22Rv1 (cell line): Measurements from ENCODE around the gene RABGAP1.

Experiments
- H3K27ac ChIP-seq: fragments of 450-650 bp; 2 replicates; pipeline ENCODE4 v1.5.1; 2017
- ZFX ChIP-seq: fragments of 450-650 bp; IDR thresholded peaks from 2 replicates; pipeline ENCODE4 v1.6.1; 2017; ENCODE audit warnings: antibody characterized with exemption, borderline replicate concordance
- TF ChIP-seq, protein P1 (sequence below): fragments of 450-650 bp; IDR thresholded peaks from 2 replicates; pipeline ENCODE4 v1.5.1; 2017; ENCODE audit warnings: mild to moderate bottlenecking

The RABGAP1 gene

DNA sequence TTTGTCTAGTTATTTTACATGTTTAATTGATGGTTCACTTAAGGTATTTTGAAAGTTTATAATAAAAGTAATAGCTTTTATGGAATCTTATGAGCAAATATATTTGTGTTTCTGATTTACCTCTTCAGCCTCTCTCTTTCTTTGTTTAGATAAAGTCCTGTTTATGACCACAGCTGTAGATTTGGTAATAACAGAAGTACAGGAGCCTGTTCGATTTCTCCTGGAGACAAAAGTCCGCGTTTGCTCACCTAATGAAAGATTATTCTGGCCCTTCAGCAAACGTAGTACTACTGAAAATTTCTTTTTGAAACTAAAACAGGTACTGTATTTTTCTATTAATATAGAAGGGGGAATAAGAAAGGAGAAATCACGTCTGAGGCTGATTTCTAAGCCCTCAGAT lies 57.6 kb downstream of the RABGAP1 start:
- H3K27ac ChIP-seq = no peak overlapping the region

DNA sequence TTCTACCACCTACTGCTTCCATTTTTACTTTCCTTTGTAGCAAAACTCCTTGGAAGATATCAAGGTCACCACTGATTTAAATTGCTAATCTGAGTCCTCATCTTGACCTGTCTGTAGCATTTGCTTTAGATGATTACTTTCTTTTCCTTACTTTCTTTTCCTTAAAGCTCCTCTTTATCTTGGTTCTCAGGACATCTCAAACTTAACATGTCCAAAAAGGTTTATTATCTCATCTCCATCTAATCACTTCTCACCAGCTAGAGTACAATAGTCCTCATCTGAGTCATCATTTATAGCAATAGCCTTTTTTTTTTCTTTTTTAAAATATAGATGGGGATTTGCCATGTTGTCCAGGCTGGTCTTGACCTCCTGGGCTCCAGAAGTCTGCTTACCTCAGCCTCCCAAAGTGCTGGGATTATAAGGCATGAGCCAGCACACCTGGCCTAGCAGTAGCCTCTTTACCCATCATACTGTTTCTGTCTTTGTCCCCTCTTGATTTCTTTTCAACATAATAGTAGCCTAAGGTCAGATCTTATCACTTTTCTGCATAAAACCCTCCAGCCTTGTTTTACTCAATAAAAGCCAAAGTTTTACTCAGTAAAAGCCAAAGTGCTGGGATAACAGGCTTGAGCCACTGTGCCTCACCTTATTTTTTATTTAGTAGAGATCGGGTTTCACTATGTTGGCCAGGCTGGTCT lies 59.7 kb downstream of the RABGAP1 start:
- H3K27ac ChIP-seq = no peak overlapping the region
- no peak for TF ChIP-seq ZFX
- TF ChIP-seq, protein P1, sequence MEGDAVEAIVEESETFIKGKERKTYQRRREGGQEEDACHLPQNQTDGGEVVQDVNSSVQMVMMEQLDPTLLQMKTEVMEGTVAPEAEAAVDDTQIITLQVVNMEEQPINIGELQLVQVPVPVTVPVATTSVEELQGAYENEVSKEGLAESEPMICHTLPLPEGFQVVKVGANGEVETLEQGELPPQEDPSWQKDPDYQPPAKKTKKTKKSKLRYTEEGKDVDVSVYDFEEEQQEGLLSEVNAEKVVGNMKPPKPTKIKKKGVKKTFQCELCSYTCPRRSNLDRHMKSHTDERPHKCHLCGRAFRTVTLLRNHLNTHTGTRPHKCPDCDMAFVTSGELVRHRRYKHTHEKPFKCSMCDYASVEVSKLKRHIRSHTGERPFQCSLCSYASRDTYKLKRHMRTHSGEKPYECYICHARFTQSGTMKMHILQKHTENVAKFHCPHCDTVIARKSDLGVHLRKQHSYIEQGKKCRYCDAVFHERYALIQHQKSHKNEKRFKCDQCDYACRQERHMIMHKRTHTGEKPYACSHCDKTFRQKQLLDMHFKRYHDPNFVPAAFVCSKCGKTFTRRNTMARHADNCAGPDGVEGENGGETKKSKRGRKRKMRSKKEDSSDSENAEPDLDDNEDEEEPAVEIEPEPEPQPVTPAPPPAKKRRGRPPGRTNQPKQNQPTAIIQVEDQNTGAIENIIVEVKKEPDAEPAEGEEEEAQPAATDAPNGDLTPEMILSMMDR = no peak

More for the DNA sequence above, 57.6 kb downstream of the RABGAP1 start:
- TF ChIP-seq ZFX = no peak
- TF ChIP-seq, protein P1 = no peak

DNA sequence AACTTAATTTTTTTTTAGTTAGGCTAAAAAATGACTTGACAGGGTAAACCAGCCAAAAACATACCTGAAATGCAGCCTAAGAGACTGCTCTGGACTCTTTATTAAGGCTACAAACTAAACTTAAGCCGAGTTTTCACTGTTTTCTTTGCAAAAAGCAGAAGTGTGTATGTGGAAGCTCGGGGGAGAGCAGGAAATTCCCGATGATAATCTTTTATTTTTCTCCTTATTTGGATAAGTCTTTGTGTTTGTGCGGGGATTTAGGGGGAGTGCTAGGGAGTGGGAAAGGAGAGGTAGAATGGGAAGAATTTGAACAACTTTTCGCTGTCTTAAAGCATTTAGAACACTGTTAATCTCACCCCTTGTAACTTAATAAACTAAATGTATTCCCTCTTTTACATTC lies 61.9 kb downstream of the RABGAP1 start:
- no peak overlapping the region for H3K27ac ChIP-seq
- TF ChIP-seq, protein P1 = no peak
- no peak for TF ChIP-seq ZFX

DNA sequence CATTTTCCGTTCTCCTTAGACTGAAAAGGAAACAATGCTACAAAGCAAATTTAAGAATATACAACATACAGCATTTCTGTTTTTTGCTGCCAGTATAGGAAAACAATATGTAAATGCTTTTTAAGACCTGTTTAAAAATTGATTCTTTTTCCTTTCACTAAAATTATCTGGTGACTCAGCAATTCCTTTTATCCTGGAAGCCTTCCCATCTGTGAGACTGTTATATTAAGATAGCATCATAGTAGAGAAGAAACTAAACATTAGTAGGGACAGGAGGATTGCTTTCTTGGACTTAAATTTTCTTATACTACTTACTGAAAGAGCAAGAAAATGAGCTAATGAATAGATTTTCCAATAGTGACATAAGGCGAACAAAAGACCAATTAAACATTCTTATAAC lies 62.6 kb downstream of the RABGAP1 start:
- no peak overlapping the region for H3K27ac ChIP-seq
- TF ChIP-seq, protein P1 = no peak
- TF ChIP-seq ZFX = no peak

DNA sequence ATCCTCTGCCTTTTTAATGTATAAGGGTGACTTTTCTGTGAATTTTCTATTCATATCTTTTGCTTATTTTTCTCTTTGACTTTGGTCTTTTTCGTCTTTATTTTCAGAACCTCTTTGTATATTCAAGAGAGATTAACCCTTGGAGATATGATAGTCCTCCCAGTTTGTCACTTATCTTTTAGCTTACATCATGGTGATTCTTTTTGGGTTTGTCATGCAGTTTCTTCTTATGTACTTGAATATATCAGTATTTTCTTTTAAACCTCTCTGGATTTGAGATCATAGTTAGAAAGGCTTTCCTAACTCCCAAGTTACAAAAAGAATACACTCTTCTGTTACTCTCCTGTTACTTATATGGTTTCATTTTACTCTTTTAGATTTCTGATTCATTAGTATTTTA lies 65.1 kb downstream of the RABGAP1 start:
- no peak for TF ChIP-seq ZFX
- TF ChIP-seq, protein P1 = no peak

DNA sequence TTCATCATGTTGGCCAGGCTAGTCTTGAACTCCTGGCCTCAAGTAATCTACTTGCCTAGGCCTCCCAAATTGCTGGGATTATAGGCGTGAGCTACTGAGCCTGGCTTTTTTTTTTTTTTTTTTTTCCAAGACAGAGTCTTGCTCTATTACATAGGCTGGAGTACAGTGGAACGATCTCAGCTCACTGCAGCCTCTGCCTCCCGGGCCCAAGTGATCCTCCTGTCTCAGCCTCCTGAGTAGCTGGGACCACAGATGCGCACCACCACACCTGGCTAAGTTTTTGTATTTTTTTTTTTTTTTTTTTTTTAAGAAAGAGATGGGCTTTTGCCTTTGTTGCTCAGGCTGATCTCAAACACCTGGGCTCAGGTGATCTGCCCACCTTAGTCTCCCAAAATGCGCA lies 66.4 kb downstream of the RABGAP1 start:
- TF ChIP-seq, protein P1 = no peak
- TF ChIP-seq ZFX = no peak
- no peak overlapping the region for H3K27ac ChIP-seq

More for the DNA sequence above, 65.1 kb downstream of the RABGAP1 start:
- no peak overlapping the region for H3K27ac ChIP-seq

DNA sequence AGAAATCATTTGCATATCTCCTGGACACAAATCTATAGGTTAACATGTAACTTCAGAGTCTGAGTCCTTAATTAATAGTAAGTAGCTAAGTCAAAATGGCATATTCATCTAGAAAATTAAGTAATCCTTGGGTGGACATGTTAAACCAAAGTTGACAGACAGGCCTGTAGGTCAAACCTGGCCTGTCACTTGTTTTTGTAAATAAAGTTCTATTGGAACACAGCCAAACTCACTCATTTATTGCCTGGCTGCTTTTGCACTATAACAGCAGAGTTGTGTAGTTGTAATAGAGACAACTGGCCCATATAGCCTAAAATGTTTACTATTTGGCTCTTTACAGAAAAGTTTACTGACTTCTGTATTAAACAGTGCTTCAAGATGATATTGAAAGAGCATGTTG lies 68.1 kb downstream of the RABGAP1 start:
- TF ChIP-seq, protein P1 = no peak
- no peak for TF ChIP-seq ZFX

More for the DNA sequence above, 68.1 kb downstream of the RABGAP1 start:
- no peak overlapping the region for H3K27ac ChIP-seq
